C4-2B (cell line): ENCODE results near the gene DENND4B.
A peak's percentile ranks its signal among the peaks of the same experiment; 100 is the strongest.
"Not testable (repeated sequence)": the region's sequence is repeated elsewhere in the genome, so short reads cannot be mapped to it uniquely, and the experiment has no call there.

ENCODE experiments used
- H3K27ac ChIP-seq: fragments of 450-650 bp; 2 replicates; pipeline ENCODE4 v1.5.1; 2017
- CTCF ChIP-seq: fragments of 450-650 bp; conservative IDR thresholded peaks from 2 replicates; pipeline ENCODE4 v1.5.1; 2017; ENCODE audit warnings: mild to moderate bottlenecking
- ZFX ChIP-seq: fragments of 450-650 bp; IDR thresholded peaks from 2 replicates; pipeline ENCODE4 v1.6.1; 2017

DENND4B gene

GRCh38 chr1:153985941-153986761, 39.6 kb upstream of the DENND4B start, which contains the start of gene RAB13:
Gene RAB13, minus strand, starts transcription at chr1:153986339. Its CDS starts 103 bp downstream, at chr1:153986236.
- no peak for TF ChIP-seq CTCF
- TF ChIP-seq ZFX: no peak
- H3K27ac ChIP-seq: peak within 1 kb of the TSS; percentile 77

- TF ChIP-seq CTCF: no peak
- no peak for TF ChIP-seq ZFX
- H3K27ac ChIP-seq: peak overlapping the region; percentile 77
Observed at GRCh38 chr1:153985341-153985912, 38.9 kb upstream of the DENND4B start.

GRCh38 chr1:153984123-153984894, 37.8 kb upstream of the DENND4B start:
- H3K27ac ChIP-seq: no peak overlapping the region
- TF ChIP-seq CTCF (no peak), ZFX (no peak)

GRCh38 chr1:153981735-153982134, 35.2 kb upstream of the DENND4B start:
- not testable (repeated sequence) for H3K27ac ChIP-seq

GRCh38 chr1:153979091-153979490, 32.6 kb upstream of the DENND4B start:
- H3K27ac ChIP-seq: not testable (repeated sequence)

GRCh38 chr1:153978274-153978909, 31.9 kb upstream of the DENND4B start:
- H3K27ac ChIP-seq: peak overlapping the region; percentile 96; the same call in 1 of the 2 replicates
- TF ChIP-seq ZFX (no peak), CTCF (no peak)

- TF ChIP-seq ZFX: peak; percentile 94
- no peak for TF ChIP-seq CTCF
- peak within 1 kb of the TSS; percentile 96 for H3K27ac ChIP-seq
Observed at GRCh38 chr1:153977250-153978240, 31.0 kb upstream of the DENND4B start, which contains the start of gene JTB. Gene JTB, minus strand, starts transcription at chr1:153977674. Its CDS starts 422 bp downstream, at chr1:153977252.
